EL (cell line): Measurements from ENCODE around the gene CLEC17A.
"Not testable (repeated sequence)": the region's sequence is repeated elsewhere in the genome, so short reads cannot be mapped to it uniquely, and the experiment has no call there.

Source experiments
- DNase-seq: peaks from one replicate; pipeline ENCODE4 v3.0.0-alpha.2; 2016

Gene CLEC17A

GRCh38 chr19:14559916-14560775 lies 22.7 kb upstream of the CLEC17A start:
- DNase-seq = no peak

DNA sequence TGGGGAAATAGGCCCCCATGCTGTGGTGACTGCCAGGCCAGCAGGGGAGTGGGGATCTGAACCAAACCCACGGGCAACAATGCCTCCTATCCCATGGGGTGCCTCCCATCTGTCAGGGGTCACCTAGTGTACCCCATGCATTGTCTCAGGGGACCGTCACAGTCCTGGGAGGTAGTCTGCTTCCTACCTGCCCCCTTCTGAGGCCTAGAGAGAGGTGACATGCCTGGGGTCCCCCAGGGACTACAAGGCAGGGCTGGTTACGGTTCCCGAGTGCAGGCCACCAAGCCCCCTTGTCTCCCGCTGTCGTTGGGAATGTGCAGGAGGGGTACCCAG lies 22.1 kb upstream of the CLEC17A start:
- no peak for DNase-seq

- DNase-seq = no peak
Observed at GRCh38 chr19:14561249-14561648, 21.6 kb upstream of the CLEC17A start.

DNA sequence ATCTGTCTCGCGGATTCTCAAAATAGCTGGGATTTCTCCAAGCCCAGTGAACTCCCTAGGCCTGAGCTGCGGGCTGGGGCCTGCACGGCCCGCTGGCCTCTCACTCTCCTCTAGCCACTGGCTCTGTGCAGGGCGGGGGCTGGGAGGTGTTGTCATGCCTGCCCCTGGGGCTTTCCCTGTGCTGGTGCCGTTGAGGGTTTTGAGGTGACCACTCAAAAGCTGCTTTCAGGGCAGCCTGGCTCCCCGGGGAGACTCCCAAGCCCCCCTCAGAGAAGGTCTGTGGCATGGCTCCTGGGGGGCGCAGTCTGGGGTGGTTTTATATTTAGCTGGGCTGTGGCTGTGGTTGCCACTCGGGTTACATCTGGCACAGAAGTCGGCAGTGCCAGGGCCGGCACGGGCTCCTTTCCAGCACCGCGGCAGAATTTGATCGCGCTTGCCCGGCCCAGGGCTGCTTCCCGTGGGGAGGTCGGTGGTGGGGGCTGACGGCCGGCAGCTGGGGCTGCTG lies 21.0 kb upstream of the CLEC17A start:
- no peak for DNase-seq

DNA sequence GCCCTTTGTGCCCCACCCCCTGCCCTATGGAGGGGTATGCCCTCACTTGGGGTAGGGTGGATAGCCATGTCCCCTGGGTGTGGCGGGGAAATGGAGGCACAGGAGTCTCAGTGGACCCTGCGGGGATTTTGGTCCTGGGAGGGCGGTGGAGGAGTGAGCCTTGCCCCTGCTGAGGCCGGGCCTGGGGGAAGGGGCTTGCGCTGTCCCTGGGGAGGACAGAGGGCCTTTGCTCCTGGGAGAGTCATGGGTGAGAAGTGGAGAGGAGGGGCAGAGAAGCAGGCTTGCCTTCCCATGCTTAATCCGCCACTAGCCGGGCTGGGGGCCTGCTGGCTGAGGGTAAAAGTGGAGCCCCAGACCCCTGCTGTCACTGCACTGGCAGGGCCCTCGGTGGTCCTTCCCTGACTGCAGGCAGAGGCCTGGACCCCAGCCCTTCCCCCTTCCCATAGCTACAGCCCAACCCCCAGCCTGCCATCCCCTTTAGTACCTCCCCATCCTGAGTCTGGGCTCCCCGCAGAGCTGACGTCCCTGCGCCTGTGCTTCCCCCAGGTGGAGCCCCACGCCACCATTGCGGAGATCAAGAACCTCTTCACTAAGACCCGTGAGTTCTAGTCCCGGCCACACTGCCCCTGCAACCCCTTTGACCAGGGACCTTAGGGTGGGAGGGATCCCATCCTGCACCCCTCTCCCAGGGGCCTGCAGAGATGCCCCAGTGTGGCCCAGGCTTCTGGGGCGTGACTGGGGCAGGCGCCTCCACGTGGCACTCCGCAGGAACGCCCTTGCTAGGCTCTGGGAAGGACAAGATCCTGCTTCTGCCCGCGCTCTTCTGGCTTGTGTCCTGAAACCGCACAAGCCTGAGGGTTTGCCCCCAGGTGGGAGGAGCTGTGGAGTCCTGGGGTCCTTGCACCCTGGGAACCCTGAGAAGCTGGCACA lies 20.0 kb upstream of the CLEC17A start:
- DNase-seq = no peak

DNA sequence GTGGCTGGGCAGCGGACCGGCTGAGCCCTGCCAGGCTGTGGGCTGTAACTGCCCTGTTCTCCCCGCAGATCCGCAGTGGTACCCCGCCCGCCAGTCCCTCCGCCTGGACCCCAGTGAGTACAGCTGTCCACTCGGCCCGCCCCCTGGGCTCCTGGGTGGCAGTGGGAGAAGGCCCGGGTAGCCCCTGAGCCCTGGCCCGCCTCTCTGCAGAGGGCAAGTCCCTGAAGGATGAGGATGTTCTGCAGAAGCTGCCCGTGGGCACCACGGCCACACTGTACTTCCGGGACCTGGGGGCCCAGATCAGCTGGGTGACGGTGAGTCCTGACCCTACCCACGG lies 19.3 kb upstream of the CLEC17A start:
- DNase-seq = no peak

- peak; percentile 34 for DNase-seq
Observed at GRCh38 chr19:14563989-14564651, 18.8 kb upstream of the CLEC17A start.

DNA sequence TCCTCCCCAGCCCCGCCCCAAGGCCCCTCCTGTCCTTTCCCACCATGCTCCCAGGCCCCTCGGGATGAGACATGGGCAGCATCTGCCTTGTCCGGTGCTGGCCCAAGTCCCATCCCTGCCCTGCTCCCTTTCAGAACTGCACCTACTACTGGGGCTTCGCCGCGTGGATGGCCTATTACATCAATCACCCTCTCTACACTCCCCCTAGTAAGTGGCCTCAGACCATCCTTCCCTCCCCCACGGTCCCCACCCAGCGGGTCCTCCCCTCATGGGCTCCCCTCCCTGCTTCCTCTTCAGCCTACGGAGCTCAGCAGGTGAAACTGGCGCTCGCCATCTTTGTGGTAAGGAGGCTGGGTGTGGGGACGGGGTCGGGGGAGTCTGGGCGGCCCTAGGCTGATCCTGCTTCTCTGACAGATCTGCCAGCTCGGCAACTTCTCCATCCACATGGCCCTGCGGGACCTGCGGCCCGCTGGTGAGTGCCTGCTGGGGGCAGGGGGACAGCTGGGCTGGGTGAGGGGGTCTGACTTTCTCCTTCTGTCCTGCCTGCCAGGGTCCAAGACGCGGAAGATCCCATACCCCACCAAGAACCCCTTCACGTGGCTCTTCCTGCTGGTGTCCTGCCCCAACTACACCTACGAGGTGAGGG lies 18.1 kb upstream of the CLEC17A start:
- DNase-seq = not testable (repeated sequence)

DNA sequence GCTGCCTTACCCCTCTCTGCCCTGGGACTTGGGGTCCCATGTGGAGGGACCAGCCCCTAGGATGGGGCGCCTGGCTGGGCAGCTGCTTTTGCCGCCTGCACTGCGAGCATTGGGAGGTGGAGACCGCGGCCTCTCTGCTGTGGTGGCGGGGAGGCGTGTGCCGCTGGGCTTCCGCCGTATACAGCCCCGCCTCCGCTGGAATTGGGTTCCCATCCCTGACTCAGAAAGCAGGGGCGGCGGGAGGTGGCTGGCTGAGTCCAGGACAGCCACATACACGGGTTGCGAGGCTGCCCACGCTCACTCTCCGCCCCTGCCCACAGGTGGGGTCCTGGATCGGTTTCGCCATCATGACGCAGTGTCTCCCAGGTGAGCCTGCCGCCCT lies 17.6 kb upstream of the CLEC17A start:
- DNase-seq = no peak

DNA sequence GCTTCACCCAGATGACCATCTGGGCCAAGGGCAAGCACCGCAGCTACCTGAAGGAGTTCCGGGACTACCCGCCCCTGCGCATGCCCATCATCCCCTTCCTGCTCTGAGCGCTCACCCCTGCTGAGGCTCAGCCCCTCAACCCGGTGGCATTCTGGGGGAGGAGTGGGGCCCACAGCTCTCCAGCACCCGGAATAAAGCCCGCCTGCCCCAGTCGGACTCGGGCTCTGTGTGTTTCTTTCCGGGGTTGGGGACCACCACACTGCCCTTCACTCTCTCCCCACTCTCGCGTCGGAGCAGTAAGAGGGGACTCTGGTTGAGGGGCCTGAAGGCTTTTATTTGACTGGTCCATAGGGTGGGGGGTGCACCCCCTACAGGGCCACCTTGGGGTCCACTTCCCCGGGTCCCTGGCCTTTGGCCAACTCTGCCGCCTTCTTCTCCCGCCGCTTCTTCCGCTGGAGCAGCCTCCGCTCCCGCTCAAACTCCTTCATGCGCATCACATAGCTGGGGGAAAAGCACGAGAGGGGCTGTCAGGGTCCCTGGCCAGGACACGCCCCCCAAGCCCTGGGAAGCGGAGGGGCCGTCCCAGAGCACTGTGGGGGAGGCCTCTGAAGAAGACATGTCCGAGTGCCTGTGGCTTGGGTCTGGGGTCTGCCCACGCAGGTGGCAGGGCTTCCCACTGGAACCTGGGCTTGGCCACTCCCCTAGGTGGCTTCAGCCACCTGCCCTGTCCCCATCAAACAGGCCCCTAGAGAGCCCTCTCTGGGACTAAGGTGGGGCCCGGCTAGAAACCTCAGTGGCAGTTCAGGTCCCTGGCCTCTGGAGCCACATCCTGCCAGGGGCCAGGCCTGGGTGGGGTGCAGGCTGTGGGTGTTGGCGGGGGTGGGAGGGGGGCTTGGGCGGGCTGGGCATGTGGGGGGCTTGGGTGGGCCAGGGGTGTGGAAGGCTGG lies 16.8 kb upstream of the CLEC17A start:
- DNase-seq = no peak

- no peak for DNase-seq
Observed at GRCh38 chr19:14566712-14567077, 16.2 kb upstream of the CLEC17A start.

GRCh38 chr19:14567079-14567478 lies 15.8 kb upstream of the CLEC17A start:
- no peak for DNase-seq

DNA sequence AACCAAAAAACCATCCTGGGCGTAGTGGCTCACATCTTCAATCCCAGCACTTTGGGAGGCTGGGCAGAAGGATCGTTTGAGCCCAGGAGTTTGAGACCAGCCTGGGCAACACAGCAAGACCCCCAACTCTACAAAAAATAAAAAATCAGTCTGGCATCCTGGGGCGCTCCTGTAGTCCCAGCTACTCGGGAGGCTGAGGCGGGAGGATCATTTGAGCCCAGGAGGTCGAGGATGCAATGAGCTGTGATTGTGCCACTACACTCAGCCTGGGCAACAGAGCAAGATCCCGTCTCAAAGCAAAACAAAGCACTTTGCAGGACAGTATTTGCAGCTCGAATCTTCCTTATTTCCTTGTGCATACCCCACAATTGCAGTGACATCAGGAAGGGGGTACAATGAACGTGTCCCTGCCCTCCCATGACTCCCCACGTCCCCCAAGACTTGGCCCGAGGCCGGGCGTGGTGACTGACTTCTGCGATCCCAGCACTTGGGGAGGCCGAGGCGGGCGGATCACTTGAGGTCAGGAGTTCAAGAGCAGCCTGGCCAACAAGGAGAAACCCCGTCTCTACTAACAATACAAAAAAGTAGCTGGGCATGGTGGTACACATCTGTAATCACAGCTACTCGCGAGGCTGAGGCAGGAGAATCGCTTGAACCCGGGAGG lies 11.9 kb upstream of the CLEC17A start:
- no peak for DNase-seq

DNA sequence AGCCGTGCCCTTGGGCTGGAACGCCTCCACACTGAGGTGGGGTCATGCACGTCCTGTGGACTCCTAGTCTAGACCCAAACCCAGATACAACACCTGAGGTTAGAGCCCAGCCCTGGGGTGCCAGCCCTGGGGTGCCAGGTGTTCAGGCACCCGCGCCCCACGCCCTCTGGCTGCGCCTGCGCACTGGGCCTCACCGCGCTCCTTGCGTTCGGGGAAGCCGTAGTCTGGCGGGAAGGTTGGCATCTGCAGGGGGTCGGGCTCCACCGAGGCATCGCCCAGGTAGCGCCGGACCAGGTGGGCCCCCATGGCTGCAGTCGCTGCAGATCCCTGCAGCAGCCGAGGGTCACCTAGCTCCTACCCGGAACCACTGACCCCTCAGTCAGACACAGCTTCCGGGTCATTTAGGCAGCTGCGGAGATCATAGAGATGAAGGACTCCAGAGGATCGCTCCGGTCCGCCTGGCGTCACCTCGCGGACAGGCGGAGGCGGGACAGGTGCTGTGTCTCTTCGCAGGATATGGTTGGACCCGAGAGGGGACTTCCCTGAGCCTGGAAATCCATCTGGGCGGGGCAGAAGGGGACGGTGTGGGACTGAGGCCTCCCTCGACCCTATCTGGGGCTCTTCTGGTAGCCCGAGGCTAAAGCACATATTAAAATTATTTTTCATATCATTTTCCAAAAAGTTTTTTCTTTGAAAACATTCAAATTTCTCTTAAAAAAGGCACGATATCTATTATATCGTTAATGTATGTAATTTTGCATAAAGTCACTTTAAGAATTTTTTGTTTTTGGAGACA lies 11.0 kb upstream of the CLEC17A start, which contains the start of gene NDUFB7:
Gene NDUFB7 (minus strand): TSS at position 372 of the 796 bp plus-strand sequence. CDS start 66 bp downstream, at position 306.
- peak; percentile 94 for DNase-seq

DNA sequence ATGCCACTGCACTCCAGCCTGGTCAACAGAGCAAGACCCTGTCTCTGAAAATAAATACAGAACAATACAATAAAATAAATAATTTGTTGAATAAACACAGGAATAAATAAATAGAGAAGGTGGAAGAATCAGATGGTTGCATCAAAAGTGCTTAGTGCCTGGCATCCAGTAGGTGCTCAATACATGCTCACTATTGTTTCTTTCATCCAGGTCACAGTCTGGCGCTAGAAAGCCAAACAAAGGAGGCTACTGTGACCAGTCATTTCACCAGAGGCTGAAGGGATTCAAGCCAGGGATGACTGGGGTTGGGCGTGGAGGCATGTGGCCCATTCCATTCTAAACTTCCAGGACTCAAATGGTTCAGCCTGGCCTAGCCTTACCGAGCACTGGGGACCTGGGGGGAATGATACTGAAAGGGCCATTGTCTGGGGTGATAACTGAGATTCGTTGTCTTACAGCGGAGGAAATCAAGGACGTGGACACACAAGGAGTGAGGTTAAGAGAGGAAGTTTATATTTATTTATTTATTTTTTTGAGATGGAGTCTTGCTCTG lies 7.4 kb upstream of the CLEC17A start:
- no peak for DNase-seq

DNA sequence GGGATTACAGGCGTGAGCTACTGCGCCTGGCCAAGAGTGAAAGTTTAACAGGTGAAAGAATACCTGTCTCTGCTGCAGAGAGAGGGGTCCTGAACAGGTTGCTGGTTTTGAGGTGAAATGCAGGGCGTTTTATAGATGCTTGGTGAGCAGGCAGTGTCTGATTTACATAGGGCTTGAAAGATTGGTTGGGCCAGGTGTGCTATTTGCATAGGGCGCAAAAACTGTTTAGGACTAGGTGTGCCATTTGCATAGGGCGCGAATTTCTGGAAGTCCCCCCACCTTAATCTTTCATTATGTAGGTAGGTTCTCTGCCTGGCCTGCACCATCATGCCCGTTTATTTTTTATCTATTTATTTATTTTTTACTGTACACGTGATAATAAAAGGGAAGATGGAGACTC lies 6.5 kb upstream of the CLEC17A start:
- no peak for DNase-seq

- DNase-seq = no peak
Observed at GRCh38 chr19:14577264-14577663, 5.6 kb upstream of the CLEC17A start.

DNA sequence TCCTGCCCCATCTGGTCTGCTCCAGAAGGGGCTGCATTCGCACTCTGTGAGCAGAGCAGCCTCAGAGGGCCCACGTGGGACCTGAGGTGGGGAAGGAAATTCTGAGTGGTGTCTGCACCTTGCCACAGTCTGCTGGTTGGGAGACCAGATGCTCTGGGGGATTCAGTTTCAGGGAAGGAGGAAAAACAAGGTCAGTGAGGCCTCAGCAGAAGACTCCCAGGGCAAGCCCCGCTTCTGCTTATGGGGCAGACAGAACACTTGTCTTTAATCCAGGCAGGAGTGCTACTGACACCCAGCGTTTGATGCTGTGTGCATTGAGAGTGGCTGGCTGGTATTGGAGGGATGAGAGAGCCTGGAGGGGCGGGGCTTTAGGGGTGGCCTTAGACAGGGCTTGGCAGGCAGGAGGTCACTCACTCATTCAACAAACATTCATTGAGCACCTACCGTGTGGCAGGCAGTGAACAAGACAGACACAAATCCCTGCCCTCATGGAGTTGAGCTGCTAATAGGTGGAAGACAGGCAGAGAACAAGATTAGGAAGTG lies 4.9 kb upstream of the CLEC17A start:
- peak; percentile 26 for DNase-seq

DNA sequence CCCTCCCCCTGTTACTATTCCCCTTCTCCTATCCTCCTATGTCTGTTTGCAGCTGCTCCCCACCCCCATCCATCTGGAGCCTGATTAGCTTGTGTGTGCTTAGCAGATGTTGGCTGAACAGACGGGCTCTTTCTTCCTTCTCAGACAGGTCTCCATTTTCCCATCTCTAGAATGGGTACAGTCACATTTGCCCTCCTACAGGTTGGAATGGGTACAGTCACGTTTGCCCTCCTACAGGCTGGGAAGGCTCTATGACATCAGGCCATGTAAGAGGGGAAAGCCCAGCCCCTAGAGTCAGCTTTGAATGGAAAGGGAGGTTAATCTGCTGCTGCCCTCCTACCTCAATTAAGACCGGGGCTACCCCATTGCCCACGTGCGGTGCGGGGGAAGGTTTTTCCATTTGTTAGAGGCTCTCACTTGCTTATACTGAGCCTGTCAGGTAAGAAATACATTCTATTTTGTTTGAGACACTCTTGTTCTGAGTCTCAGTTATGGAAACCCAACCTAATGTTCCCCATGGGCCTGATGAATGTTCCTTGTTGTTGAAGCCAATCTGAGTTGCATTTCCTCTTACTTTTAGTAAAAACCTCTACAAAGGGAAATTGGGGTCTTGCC lies 2.2 kb upstream of the CLEC17A start:
- no peak for DNase-seq
